ENCODE measurements around the gene MEF2A.

The MEF2A gene

GRCh38 chr15:99578809-99579208 lies 13.0 kb downstream of the MEF2A start:
- no peak overlapping the region for H3K27ac Mint-ChIP-seq
- peaks cover 7% of the 10 kb centered on the region for H3K36me3 Mint-ChIP-seq
- H3K27me3 Mint-ChIP-seq = no peaks in the 10 kb centered on the region
- no peak overlapping the region for H3K4me3 Mint-ChIP-seq
- no peaks in the 10 kb centered on the region for H3K9me3 Mint-ChIP-seq (ENCODE audit: low read depth)
- H3K4me1 Mint-ChIP-seq (ENCODE audit: low read depth) = peaks cover 69% of the 10 kb centered on the region

DNA sequence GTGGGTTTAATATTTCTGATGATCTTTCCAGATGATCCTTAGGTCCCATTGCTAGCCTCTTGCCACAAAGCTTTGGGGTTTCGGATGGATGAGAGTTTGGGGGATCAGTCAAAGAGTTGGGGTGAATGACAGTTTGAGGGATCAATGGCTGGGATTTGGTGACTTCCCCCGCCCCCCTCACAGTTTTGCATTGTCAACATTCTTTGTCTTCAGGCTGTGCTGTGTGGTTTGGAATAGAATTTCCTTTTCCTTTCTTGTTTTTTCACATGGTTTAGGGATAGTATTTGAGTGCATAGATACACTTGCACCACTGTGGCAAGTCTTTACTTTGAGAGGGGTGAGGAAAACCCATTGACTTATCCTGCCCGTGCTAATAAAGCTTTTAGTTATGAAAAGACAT lies 14.3 kb downstream of the MEF2A start:
- Mint-ChIP-seq H3K27me3 (no peaks in the 10 kb centered on the region), H3K4me1 (ENCODE audit: low read depth) (peaks cover 59% of the 10 kb centered on the region), H3K4me3 (no peak overlapping the region)

GRCh38 chr15:99582508-99582960 lies 16.8 kb downstream of the MEF2A start:
- peaks cover 46% of the 10 kb centered on the region for H3K4me1 Mint-ChIP-seq (ENCODE audit: low read depth)
- H3K36me3 Mint-ChIP-seq = peaks cover 25% of the 10 kb centered on the region

More for the DNA sequence above, 14.3 kb downstream of the MEF2A start:
- Mint-ChIP-seq H3K36me3 (peaks cover 15% of the 10 kb centered on the region), H3K9me3 (ENCODE audit: low read depth) (peaks cover 7% of the 10 kb centered on the region), H3K27ac (no peak overlapping the region)

GRCh38 chr15:99584081-99584600 lies 18.4 kb downstream of the MEF2A start:
- peaks cover 15% of the 10 kb centered on the region for H3K9me3 Mint-ChIP-seq (ENCODE audit: low read depth)
- H3K27me3 Mint-ChIP-seq = no peaks in the 10 kb centered on the region
- H3K36me3 Mint-ChIP-seq = peaks cover 29% of the 10 kb centered on the region
- H3K4me1 Mint-ChIP-seq (ENCODE audit: low read depth) = peaks cover 39% of the 10 kb centered on the region
- H3K4me3 Mint-ChIP-seq = no peak overlapping the region
- no peak overlapping the region for H3K27ac Mint-ChIP-seq

More at GRCh38 chr15:99582508-99582960, 16.8 kb downstream of the MEF2A start:
- H3K27me3 Mint-ChIP-seq = no peaks in the 10 kb centered on the region
- no peak overlapping the region for H3K4me3 Mint-ChIP-seq
- H3K9me3 Mint-ChIP-seq (ENCODE audit: low read depth) = peaks cover 15% of the 10 kb centered on the region
- no peak overlapping the region for H3K27ac Mint-ChIP-seq

DNA sequence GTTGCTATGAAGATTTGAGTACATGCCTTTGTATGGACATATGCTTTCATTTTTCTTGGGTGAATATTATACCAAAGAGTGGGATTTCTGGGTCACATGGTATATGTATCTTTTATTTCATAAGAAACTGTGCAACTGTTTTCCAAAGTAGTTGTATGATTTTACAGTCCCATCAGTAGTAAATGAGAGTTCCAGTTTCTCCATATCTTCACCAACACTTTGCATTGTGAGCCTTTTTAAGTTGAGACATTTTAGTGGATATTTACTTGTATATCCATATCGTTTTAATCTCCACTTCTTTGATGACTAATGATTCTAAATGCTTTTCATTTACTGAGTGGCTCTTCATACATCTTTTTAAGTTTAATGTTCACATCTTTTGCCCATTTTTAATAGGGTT lies 20.3 kb downstream of the MEF2A start:
- Mint-ChIP-seq H3K36me3 (peaks cover 35% of the 10 kb centered on the region), H3K27ac (no peak overlapping the region)

GRCh38 chr15:99589801-99590200 lies 24.0 kb downstream of the MEF2A start:
- H3K9me3 Mint-ChIP-seq (ENCODE audit: low read depth) = peaks cover 8% of the 10 kb centered on the region
- H3K4me1 Mint-ChIP-seq (ENCODE audit: low read depth) = peaks cover 49% of the 10 kb centered on the region
- H3K4me3 Mint-ChIP-seq = no peak overlapping the region
- H3K27ac Mint-ChIP-seq = no peak overlapping the region
- H3K36me3 Mint-ChIP-seq = peaks cover 30% of the 10 kb centered on the region
- no peaks in the 10 kb centered on the region for H3K27me3 Mint-ChIP-seq

More for the DNA sequence above, 20.3 kb downstream of the MEF2A start:
- Mint-ChIP-seq H3K4me3 (no peak overlapping the region), H3K4me1 (ENCODE audit: low read depth) (peaks cover 42% of the 10 kb centered on the region), H3K9me3 (ENCODE audit: low read depth) (peaks cover 15% of the 10 kb centered on the region), H3K27me3 (no peaks in the 10 kb centered on the region)

DNA sequence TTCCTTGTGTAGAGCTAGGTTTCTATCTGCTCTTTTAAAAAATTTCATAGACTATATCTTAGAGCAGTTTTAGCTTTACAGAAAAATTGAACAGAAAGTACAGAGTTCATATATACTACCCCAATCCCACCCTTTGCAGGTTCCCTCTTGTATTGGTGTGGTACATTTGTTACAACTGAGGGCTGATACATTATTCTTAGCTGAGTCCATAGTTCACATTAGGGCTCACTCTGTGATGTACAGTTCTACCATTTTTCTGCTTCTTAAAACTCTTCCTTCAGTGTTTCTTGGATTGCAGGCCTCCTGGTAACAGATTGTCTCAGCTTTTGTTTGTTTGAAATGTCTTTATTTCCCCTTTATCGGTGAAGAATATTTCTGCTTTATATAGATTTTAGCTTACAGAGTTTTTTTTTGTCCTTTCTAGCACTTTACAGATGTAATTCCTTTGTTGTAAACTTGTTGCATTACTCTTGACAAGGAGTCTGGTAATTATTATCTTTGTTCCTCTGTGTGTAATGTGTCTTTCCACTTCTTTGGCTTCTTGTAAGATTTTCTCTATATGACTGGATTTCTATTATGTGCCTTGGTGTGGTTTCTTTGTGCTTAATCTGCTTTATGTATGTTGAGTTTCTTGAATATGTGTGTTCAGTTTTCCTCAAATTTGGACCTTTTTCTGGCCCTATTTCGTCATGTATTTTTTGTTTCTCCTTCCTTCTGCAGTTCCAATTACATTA lies 25.3 kb downstream of the MEF2A start:
- Mint-ChIP-seq H3K4me3 (no peak overlapping the region), H3K4me1 (ENCODE audit: low read depth) (peaks cover 54% of the 10 kb centered on the region), H3K9me3 (ENCODE audit: low read depth) (peaks cover 11% of the 10 kb centered on the region), H3K27me3 (no peaks in the 10 kb centered on the region), H3K36me3 (peaks cover 23% of the 10 kb centered on the region), H3K27ac (peak overlapping the region; percentile 3)

GRCh38 chr15:99592145-99592791 lies 26.5 kb downstream of the MEF2A start:
- Mint-ChIP-seq H3K27ac (no peak overlapping the region), H3K4me1 (ENCODE audit: low read depth) (peaks cover 54% of the 10 kb centered on the region), H3K27me3 (no peaks in the 10 kb centered on the region), H3K36me3 (peaks cover 19% of the 10 kb centered on the region), H3K4me3 (no peak overlapping the region), H3K9me3 (ENCODE audit: low read depth) (peaks cover 6% of the 10 kb centered on the region)

DNA sequence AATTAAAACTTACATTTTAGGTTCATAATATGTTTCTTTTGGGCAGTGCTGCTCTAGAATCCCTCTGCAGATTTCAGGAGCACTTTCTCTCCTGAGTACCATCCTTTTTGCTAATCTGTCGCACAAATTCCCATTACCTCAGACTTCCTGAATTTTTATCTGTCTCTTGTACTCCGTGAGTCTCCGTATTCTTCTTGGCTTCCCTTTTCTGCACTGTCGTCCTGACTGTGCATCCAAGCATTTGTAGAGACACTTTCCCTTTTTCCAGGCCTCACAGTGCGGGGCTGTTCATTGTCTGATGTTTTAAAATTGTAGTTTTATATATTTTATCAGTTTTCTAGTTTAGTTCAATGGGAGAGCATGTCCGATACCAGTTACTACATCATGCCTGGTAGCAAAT lies 27.3 kb downstream of the MEF2A start:
- H3K4me1 Mint-ChIP-seq (ENCODE audit: low read depth) = peaks cover 51% of the 10 kb centered on the region

GRCh38 chr15:99594916-99595315 lies 29.1 kb downstream of the MEF2A start:
- Mint-ChIP-seq H3K4me3 (no peak overlapping the region), H3K27ac (no peak overlapping the region), H3K27me3 (no peaks in the 10 kb centered on the region), H3K36me3 (peaks cover 21% of the 10 kb centered on the region), H3K9me3 (ENCODE audit: low read depth) (peaks cover 11% of the 10 kb centered on the region), H3K4me1 (ENCODE audit: low read depth) (peaks cover 43% of the 10 kb centered on the region)

More for the DNA sequence above, 27.3 kb downstream of the MEF2A start:
- H3K9me3 Mint-ChIP-seq (ENCODE audit: low read depth) = peaks cover 6% of the 10 kb centered on the region
- H3K4me3 Mint-ChIP-seq = no peak overlapping the region
- H3K27ac Mint-ChIP-seq = no peak overlapping the region
- no peaks in the 10 kb centered on the region for H3K27me3 Mint-ChIP-seq
- peaks cover 19% of the 10 kb centered on the region for H3K36me3 Mint-ChIP-seq

GRCh38 chr15:99598296-99598695 lies 32.5 kb downstream of the MEF2A start:
- peaks cover 39% of the 10 kb centered on the region for H3K4me1 Mint-ChIP-seq (ENCODE audit: low read depth)

DNA sequence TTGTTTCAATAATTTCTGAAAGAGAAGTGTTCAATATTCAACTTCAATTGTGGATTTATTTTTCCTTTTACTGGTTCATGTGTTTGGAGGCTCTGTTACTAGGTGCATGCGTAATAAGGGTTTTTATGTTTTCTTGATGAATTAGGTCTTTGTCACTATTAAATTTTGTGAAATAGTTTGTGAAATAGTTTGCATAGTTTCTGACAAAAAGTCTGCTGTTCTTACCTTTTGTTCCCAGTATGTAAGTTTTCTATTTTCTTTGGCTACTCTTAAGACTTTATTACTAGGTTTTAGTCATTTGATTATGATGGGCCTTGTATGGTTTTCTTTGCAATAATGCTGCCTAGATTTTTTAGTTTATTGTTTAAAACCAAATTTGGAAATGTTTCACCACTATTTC lies 38.0 kb downstream of the MEF2A start:
- H3K27me3 Mint-ChIP-seq = no peaks in the 10 kb centered on the region
- H3K27ac Mint-ChIP-seq = no peak overlapping the region
- no peak overlapping the region for H3K4me3 Mint-ChIP-seq
- peaks cover 33% of the 10 kb centered on the region for H3K36me3 Mint-ChIP-seq
- H3K9me3 Mint-ChIP-seq (ENCODE audit: low read depth) = peaks cover 7% of the 10 kb centered on the region
- H3K4me1 Mint-ChIP-seq (ENCODE audit: low read depth) = peaks cover 64% of the 10 kb centered on the region

More at GRCh38 chr15:99598296-99598695, 32.5 kb downstream of the MEF2A start:
- H3K9me3 Mint-ChIP-seq (ENCODE audit: low read depth) = peaks cover 17% of the 10 kb centered on the region
- H3K36me3 Mint-ChIP-seq = peaks cover 33% of the 10 kb centered on the region
- H3K27ac Mint-ChIP-seq = no peak overlapping the region
- no peak overlapping the region for H3K4me3 Mint-ChIP-seq
- H3K27me3 Mint-ChIP-seq = no peaks in the 10 kb centered on the region

GRCh38 chr15:99604865-99605264 lies 39.1 kb downstream of the MEF2A start:
- Mint-ChIP-seq H3K36me3 (peaks cover 28% of the 10 kb centered on the region), H3K9me3 (ENCODE audit: low read depth) (peaks cover 7% of the 10 kb centered on the region), H3K27me3 (no peaks in the 10 kb centered on the region), H3K4me1 (ENCODE audit: low read depth) (peaks cover 67% of the 10 kb centered on the region), H3K27ac (peak overlapping the region; percentile 54), H3K4me3 (no peak overlapping the region)

- Mint-ChIP-seq H3K36me3 (peaks cover 22% of the 10 kb centered on the region), H3K27me3 (no peaks in the 10 kb centered on the region), H3K9me3 (ENCODE audit: low read depth) (peaks cover under 1% of the 10 kb centered on the region), H3K4me1 (ENCODE audit: low read depth) (peaks cover 62% of the 10 kb centered on the region), H3K27ac (peak overlapping the region; percentile 54), H3K4me3 (no peak overlapping the region)
These were observed 39.7 kb downstream of the MEF2A start for GRCh38 chr15:99605490-99605931.

GRCh38 chr15:99605990-99606389 lies 40.2 kb downstream of the MEF2A start:
- peaks cover 19% of the 10 kb centered on the region for H3K36me3 Mint-ChIP-seq
- no peak overlapping the region for H3K4me3 Mint-ChIP-seq
- H3K9me3 Mint-ChIP-seq (ENCODE audit: low read depth) = no peaks in the 10 kb centered on the region
- peaks cover 62% of the 10 kb centered on the region for H3K4me1 Mint-ChIP-seq (ENCODE audit: low read depth)
- no peaks in the 10 kb centered on the region for H3K27me3 Mint-ChIP-seq
- peak overlapping the region; percentile 54 for H3K27ac Mint-ChIP-seq

Data from activated naive CD8-positive, alpha-beta T cell (primary cell).